H1 (cell line): ENCODE data around the gene LYPD6. TPM values are rescaled to one million over a fixed set of nuclear protein-coding genes. Genes with fewer than 3 reads are reported as not detected.

Source experiments
- CTCF ChIA-PET: fragments of 300-600 bp; sonication (Branson Sonifier 250); formaldehyde crosslinking; loops from one replicate; lab custom pipeline; 2021; ENCODE audit not compliant: partially characterized antibody; lab: Charles Lee
- POLR2A ChIA-PET: fragments of 300-600 bp; sonication (Branson Sonifier 250); formaldehyde crosslinking; loops from one replicate; lab custom pipeline; 2021; ENCODE audit warnings: inconsistent platforms; ENCODE audit not compliant: partially characterized antibody; lab: Charles Lee
- DNase-seq, 2 experiments: peaks; one replicate each; pipeline versions ENCODE4 v3.0.0 to v3.0.0-alpha.2; 2010 to 2022; ENCODE audit warnings: low spot score in 2 of 2, low read depth in 1 of 2, mixed read lengths in 1 of 2
- FAIRE-seq: peaks from 2 replicates; lab custom pipeline; 2011; peaks lifted over from hg19 to GRCh38; lab: Jason Lieb, UNC
- H2AFZ ChIP-seq: 2 replicates; pipeline ENCODE4 v1.8.1; 2012; ENCODE audit warnings: low read length, inconsistent platforms
- H2AK5ac ChIP-seq: 2 replicates; pipeline ENCODE4 v1.6.1; 2013; ENCODE audit warnings: low read depth, low read length
- H2BK120ac ChIP-seq: replicated peaks from 2 replicates; pipeline ENCODE3; 2013; ENCODE audit warnings: low read depth, low read length, inconsistent platforms
- H2BK12ac ChIP-seq: 2 replicates; pipeline ENCODE4 v1.6.1; 2013; ENCODE audit warnings: low read depth, low read length
- H2BK15ac ChIP-seq: 2 replicates; pipeline ENCODE4 v1.6.1; 2013; ENCODE audit warnings: low read length
- H2BK20ac ChIP-seq: 2 replicates; pipeline ENCODE4 v1.6.1; 2013; ENCODE audit warnings: low read length
- H2BK5ac ChIP-seq: 2 replicates; pipeline ENCODE4 v1.6.1; 2013; ENCODE audit warnings: low read depth, low read length
- H3K14ac ChIP-seq: 2 replicates; pipeline ENCODE4 v1.6.1; 2013; ENCODE audit warnings: inconsistent platforms; ENCODE audit not compliant: insufficient read length
- H3K18ac ChIP-seq: 2 replicates; pipeline ENCODE4 v1.6.1; 2013; ENCODE audit warnings: low read length; ENCODE audit errors: extremely low read depth
- H3K23ac ChIP-seq: 2 replicates; pipeline ENCODE4 v1.6.1; 2013; ENCODE audit warnings: inconsistent platforms; ENCODE audit not compliant: insufficient read length
- H3K23me2 ChIP-seq: 2 replicates; pipeline ENCODE4 v1.6.1; 2013; ENCODE audit warnings: low read depth, low read length
- H3K27ac ChIP-seq: 2 replicates; pipeline ENCODE4 v1.6.1; 2011; ENCODE audit warnings: low read depth, low read length, inconsistent platforms
- H3K27me3 ChIP-seq, 4 experiments: replicated peaks in 1 of 4; 1 replicate in 1 of 4; 2 replicates in 3 of 4; pipeline versions ENCODE4 v1.6.1 to v1.8.1; 2011 to 2013; ENCODE audit warnings: low read length in 3 of 4, mild to moderate bottlenecking in 3 of 4, inconsistent platforms in 2 of 4, mixed read lengths in 2 of 4, moderate library complexity in 1 of 4; ENCODE audit not compliant: control insufficient read depth in 3 of 4, insufficient read depth in 3 of 4; ENCODE audit errors: extremely low read depth in 1 of 4
- H3K36me3 ChIP-seq, 4 experiments: 2 replicates each; pipeline versions ENCODE4 v1.6.1 to v1.8.1; 2011 to 2013; ENCODE audit warnings: mild to moderate bottlenecking in 4 of 4, low read length in 3 of 4, moderate library complexity in 2 of 4, control low read depth in 1 of 4, inconsistent platforms in 1 of 4; ENCODE audit not compliant: insufficient read depth in 4 of 4, control insufficient read depth in 2 of 4
- H3K4ac ChIP-seq: replicated peaks from 2 replicates; pipeline ENCODE3; 2013; ENCODE audit warnings: low read length, low read depth, mixed read lengths, inconsistent platforms; ENCODE audit not compliant: insufficient read length
- H3K4me1 ChIP-seq, 4 experiments: replicated peaks in 1 of 4; 1 replicate in 1 of 4; 2 replicates in 3 of 4; pipeline versions ENCODE4 v1.6.1 to v1.8.1; 2011 to 2013; ENCODE audit warnings: low read length in 3 of 4, inconsistent platforms in 2 of 4, mixed read lengths in 1 of 4; ENCODE audit not compliant: insufficient read depth in 4 of 4, control insufficient read depth in 3 of 4
- H3K4me2 ChIP-seq, 2 experiments: 2 replicates each; pipeline versions ENCODE4 v1.6.1 to v1.8.1; 2011 to 2013; ENCODE audit warnings: low read depth in 2 of 2, low read length in 2 of 2, control low read depth in 1 of 2, inconsistent platforms in 1 of 2, mild to moderate bottlenecking in 1 of 2; ENCODE audit not compliant: insufficient read depth in 1 of 2
- H3K4me3 ChIP-seq, 4 experiments: fragments of 200-600, 300-600 bp in 1 of 4; sonication (generic), shearing (Covaris generic), sonication (Bioruptor Twin) in 1 of 4; 2 replicates each; pipeline versions ENCODE4 v1.5.1 to v1.8.1; 2011 to 2016; ENCODE audit warnings: low read length in 4 of 4, low read depth in 3 of 4, control low read depth in 2 of 4, inconsistent platforms in 2 of 4, mild to moderate bottlenecking in 2 of 4, mixed read lengths in 1 of 4, moderate library complexity in 1 of 4; ENCODE audit not compliant: insufficient read depth in 2 of 4; ENCODE audit errors: extremely low read depth in 1 of 4
- H3K56ac ChIP-seq: replicated peaks from 2 replicates; pipeline ENCODE3; 2013; ENCODE audit warnings: low read depth, mild to moderate bottlenecking, mixed read lengths, low read length, inconsistent platforms; ENCODE audit not compliant: insufficient read length
- H3K79me1 ChIP-seq: 2 replicates; pipeline ENCODE4 v1.6.1; 2013; ENCODE audit warnings: low read depth, low read length, control low read depth
- H3K79me2 ChIP-seq, 2 experiments: 2 replicates each; pipeline versions ENCODE4 v1.6.1 to v1.8.1; 2012 to 2013; ENCODE audit warnings: low read length in 2 of 2, mild to moderate bottlenecking in 2 of 2, inconsistent platforms in 1 of 2; ENCODE audit not compliant: insufficient read depth in 2 of 2, control insufficient read depth in 1 of 2
- H3K9ac ChIP-seq, 4 experiments: replicated peaks in 1 of 4; 1 replicate in 1 of 4; 2 replicates in 3 of 4; pipeline versions ENCODE4 v1.6.1 to v1.8.1; 2011 to 2013; ENCODE audit warnings: low read depth in 3 of 4, low read length in 3 of 4, control low read depth in 2 of 4, mild to moderate bottlenecking in 2 of 4, moderate library complexity in 2 of 4, inconsistent platforms in 1 of 4; ENCODE audit errors: extremely low read depth in 1 of 4
- H3K9me3 ChIP-seq, 2 experiments: 2 replicates each; pipeline versions ENCODE4 v1.6.1 to v1.8.1; 2012 to 2013; ENCODE audit warnings: mild to moderate bottlenecking in 2 of 2, moderate library complexity in 2 of 2, control low read depth in 1 of 2, inconsistent platforms in 1 of 2, low read depth in 1 of 2, low read length in 1 of 2, mixed read lengths in 1 of 2; ENCODE audit not compliant: insufficient read depth in 2 of 2
- H4K20me1 ChIP-seq, 2 experiments: replicated peaks in 1 of 2; 2 replicates each; pipeline versions ENCODE3 to v1.8.1; 2011 to 2013; ENCODE audit warnings: inconsistent platforms in 2 of 2, low read length in 2 of 2, mild to moderate bottlenecking in 1 of 2; ENCODE audit not compliant: insufficient read depth in 2 of 2, control insufficient read depth in 1 of 2
- H4K5ac ChIP-seq: 2 replicates; pipeline ENCODE4 v1.6.1; 2013; ENCODE audit warnings: low read length, low read depth, mixed read lengths, inconsistent platforms; ENCODE audit not compliant: insufficient read length
- H4K8ac ChIP-seq: 2 replicates; pipeline ENCODE4 v1.8.0; 2013; ENCODE audit warnings: mild to moderate bottlenecking, moderate library complexity, low read length, inconsistent platforms; ENCODE audit not compliant: insufficient read depth; ENCODE audit errors: extremely low read depth
- H4K91ac ChIP-seq: replicated peaks from 2 replicates; pipeline ENCODE3; 2013; ENCODE audit warnings: low read length, mixed read lengths, inconsistent platforms; ENCODE audit not compliant: insufficient read length
- CHD1 ChIP-seq: IDR thresholded peaks from 2 replicates; pipeline ENCODE4 v1.6.1; 2012; ENCODE audit warnings: low read depth, low read length, improper control_type of control experiment
- POLR2AphosphoS5 ChIP-seq: IDR thresholded peaks from 2 replicates; pipeline ENCODE4 v1.6.1; 2011; ENCODE audit warnings: low read depth, low read length
- RFX5 ChIP-seq: IDR thresholded peaks from 2 replicates; pipeline ENCODE4 v1.6.1; 2011; ENCODE audit warnings: low read depth, low read length, improper control_type of control experiment, borderline replicate concordance
- SAP30 ChIP-seq: fragments of 300-600 bp; sonication (generic); IDR thresholded peaks from 2 replicates; pipeline ENCODE4 v1.7.1; 2012; ENCODE audit warnings: low read length, moderate library complexity, mild to moderate bottlenecking, inconsistent platforms; ENCODE audit not compliant: insufficient read depth, insufficient replicate concordance
- TAF7 ChIP-seq: optimal IDR thresholded peaks from 2 replicates; pipeline ENCODE3; 2011; ENCODE audit warnings: low read depth, mild to moderate bottlenecking, inconsistent platforms, low read length, moderate library complexity, borderline replicate concordance
- TCF12 ChIP-seq: IDR thresholded peaks from 2 replicates; pipeline ENCODE4 v1.6.1; 2011; ENCODE audit warnings: low read depth, mild to moderate bottlenecking, low read length
- polyA plus RNA-seq, 7 experiments: library from polyadenylated mRNA; depleted of rRNA in 3 of 7; stranded (reverse) in 5 of 7; unstranded in 2 of 7; fragments of >200 nt in 5 of 7; fragments of 200-250 nt in 2 of 7; gene quantifications; 1 replicate in 5 of 7; 2 replicates in 1 of 7; 4 replicates in 1 of 7; pipeline versions ENCODE4 v1.2.1 to v1.2.3, GENCODE V29; 2011 to 2013; ENCODE audit warnings: missing spikeins in 2 of 7, mixed read lengths in 2 of 7
- total RNA-seq: library from RNA; stranded (reverse); fragmentation: NEBNext Ultra II Directional; extraction: Animal tissue kit (Norgen Biotek cat#: 25700); gene quantifications from 2 replicates; pipeline ENCODE4 v1.2.1, GENCODE V29; 2021

LYPD6 gene
- total and polyA plus RNA-seq, 2 of the 8 experiments (the other 6 are each of a cell fraction or from before 2014, with no cell fraction given), result 5.6 to 8.9 TPM

GRCh38 chr2:149296031-149296430 is 34.4 kb upstream of the LYPD6 start:
- no peak overlapping the region for H2BK5ac ChIP-seq
- H3K18ac ChIP-seq, result no peak overlapping the region
- POLR2A ChIA-PET, result no interaction called here

More at GRCh38 chr2:149296031-149296430, 34.4 kb upstream of the LYPD6 start:
- CTCF ChIA-PET, result no interaction called here
- Histone ChIP-seq H4K8ac (no peak overlapping the region), H4K5ac (no peak overlapping the region), H2BK15ac (no peak overlapping the region), H3K23me2 (no peaks in the 10 kb centered on the region), H3K23ac (no peak overlapping the region), H2BK20ac (no peak overlapping the region), H2AFZ (no peak overlapping the region), H3K9me3 (no peaks in the 10 kb centered on the region), H3K79me1 (no peaks in the 10 kb centered on the region), H3K14ac (no peak overlapping the region), H3K4me2 (no peak overlapping the region), H2BK120ac (no peak overlapping the region), H3K4me3 (no peak overlapping the region), H3K27me3 (no peaks in the 10 kb centered on the region), H3K4ac (no peak overlapping the region), H3K56ac (no peak overlapping the region), H2AK5ac (no peak overlapping the region), H2BK12ac (no peak overlapping the region), H3K9ac (no peak overlapping the region), H3K27ac (no peak overlapping the region), H4K91ac (no peak overlapping the region), H3K36me3 (no peaks in the 10 kb centered on the region), H3K4me1 (peaks cover 3 to 9% (median 8%) of the 10 kb centered on the region in 4 experiments; a peak in 4 of 7 replicates), H3K79me2 (no peaks in the 10 kb centered on the region), H4K20me1 (no peaks in the 10 kb centered on the region)
- DNase-seq (no peak), FAIRE-seq (no peak)
- TF ChIP-seq POLR2AphosphoS5 (no peak), SAP30 (no peak), RFX5 (no peak), CHD1 (no peak), TCF12 (no peak), TAF7 (no peak)
